22Rv1 (cell line): ENCODE measurements around the gene TMEM244.
"Not testable (repeated sequence)": the region's sequence is repeated elsewhere in the genome, so short reads cannot be mapped to it uniquely, and the experiment has no call there.

ENCODE experiments used
- H3K27ac ChIP-seq: fragments of 450-650 bp; 2 replicates; pipeline ENCODE4 v1.5.1; 2017
- CTCF ChIP-seq: fragments of 450-650 bp; IDR thresholded peaks from 2 replicates; pipeline ENCODE4 v1.5.1; 2017; ENCODE audit warnings: mild to moderate bottlenecking
- ZFX ChIP-seq: fragments of 450-650 bp; IDR thresholded peaks from 2 replicates; pipeline ENCODE4 v1.6.1; 2017; ENCODE audit warnings: antibody characterized with exemption, borderline replicate concordance

Gene TMEM244

DNA sequence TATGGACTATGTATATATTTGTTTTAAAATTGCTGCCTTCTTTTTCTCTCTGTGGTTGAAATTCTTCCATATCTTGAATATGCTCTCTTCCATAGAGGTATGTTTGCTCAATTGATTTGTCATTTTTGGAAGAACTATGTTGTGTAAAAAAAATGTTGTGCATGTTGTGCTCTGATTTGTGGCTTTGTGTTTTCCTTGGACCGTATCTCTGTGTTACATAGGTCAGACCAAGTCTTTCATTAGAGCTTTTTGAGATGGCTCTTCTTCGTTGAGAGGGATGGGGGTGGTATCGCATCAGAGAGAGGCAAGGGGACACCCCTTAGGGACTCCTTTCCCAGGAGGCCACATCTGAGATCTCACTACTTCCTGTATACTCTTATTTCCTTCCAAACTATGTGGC, 43.8 kb downstream of the TMEM244 start:
- H3K27ac ChIP-seq: no peak overlapping the region
- TF ChIP-seq CTCF (no peak), ZFX (no peak)

- H3K27ac ChIP-seq: no peak overlapping the region
- TF ChIP-seq CTCF (no peak), ZFX (no peak)
Observed at GRCh38 chr6:129812145-129812777, 48.9 kb downstream of the TMEM244 start.

DNA sequence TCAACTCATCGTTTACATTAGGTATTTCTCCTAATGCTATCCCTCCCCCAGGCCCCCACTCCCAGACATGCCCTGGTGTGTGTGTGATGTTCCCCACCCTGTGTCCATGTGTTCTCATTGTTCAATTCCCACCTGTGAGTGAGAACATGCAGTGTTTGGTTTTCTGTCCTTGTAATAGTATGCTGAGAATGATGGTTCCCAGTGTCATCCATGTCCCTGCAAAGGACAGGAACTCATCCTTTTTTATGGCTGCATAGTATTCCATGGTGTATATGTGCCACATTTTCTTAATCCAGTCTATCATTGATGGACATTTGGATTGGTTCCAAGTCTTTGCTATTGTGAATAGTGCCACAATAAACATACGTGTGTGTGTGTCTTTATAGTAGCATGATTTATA, 54.0 kb downstream of the TMEM244 start:
- H3K27ac ChIP-seq: not testable (repeated sequence)

DNA sequence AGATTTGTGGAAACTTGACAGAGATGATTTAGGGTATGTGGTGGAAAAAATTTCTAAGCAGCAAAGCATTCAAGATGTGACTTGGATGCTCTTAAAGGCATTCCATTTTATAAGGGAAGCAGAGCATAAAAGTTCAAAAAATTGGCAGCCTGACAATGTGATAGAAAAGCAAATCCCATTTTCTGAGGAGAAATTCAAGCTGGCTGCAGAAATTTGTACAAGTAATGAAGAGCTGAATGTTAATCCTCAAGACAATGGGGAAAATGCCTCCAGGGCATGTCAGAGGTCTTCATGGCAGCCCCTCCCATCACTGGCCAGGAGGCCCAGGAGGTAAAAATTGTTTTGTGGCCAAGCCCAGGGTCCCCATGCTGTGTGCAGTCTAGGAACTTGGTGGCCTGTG, 58.2 kb downstream of the TMEM244 start:
- H3K27ac ChIP-seq: not testable (repeated sequence)

DNA sequence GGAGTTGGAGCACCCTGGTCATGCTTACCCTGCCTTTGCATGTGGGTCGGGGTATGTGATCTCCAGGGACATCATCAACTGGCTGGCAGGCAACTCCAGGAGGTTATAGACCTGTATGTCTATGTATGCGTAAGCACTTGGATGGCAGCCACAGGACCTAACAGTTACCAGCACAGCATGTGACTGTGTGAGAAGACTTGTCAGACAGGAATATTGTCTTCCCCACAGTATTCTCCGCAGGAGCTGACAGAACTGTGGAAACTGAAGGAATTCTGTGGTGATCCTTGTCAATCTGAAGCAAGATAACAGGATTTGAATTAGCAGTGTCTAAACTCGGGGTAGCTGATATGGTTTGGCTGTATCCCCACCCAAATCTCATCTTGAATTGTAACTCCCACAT, 59.2 kb downstream of the TMEM244 start:
- no peak for TF ChIP-seq ZFX
- no peak for TF ChIP-seq CTCF
- H3K27ac ChIP-seq: no peak overlapping the region

DNA sequence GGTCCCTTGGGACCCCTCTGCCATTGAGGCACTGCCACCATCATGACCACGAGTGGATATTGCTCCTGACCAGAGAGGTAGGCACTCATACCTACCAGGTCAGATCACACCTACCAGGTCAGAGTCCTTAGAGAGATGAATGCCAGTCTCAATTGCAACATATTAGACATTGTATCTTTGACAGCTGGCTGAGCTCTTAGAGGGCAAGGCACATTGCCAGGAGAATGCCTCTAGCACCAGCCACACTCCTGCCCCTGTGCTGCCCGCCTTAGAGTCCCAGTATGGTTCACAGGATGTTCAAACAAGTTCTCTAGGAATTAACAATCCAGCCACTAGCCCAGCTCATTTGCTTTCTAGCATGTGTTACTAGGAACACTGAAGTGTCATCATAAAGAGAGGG, 65.9 kb downstream of the TMEM244 start:
- TF ChIP-seq CTCF: no peak
- TF ChIP-seq ZFX: no peak
- H3K27ac ChIP-seq: no peak overlapping the region

GRCh38 chr6:129793447-129793846, 67.7 kb downstream of the TMEM244 start:
- TF ChIP-seq CTCF (no peak), ZFX (no peak)
- no peak overlapping the region for H3K27ac ChIP-seq

- no peak overlapping the region for H3K27ac ChIP-seq
- TF ChIP-seq ZFX (no peak), CTCF (no peak)
Observed at GRCh38 chr6:129792049-129792448, 69.1 kb downstream of the TMEM244 start.
